HG03457 (cell line): ENCODE measurements around the gene ADIG.

Experiments used
- ATAC-seq: cut with Tn5 transposase; IDR thresholded peaks from one replicate; pipeline ENCODE4 v1.9.1; 2021; ENCODE audit warnings: moderate number of reproducible peaks; ENCODE audit not compliant: unreplicated experiment

The ADIG gene

DNA sequence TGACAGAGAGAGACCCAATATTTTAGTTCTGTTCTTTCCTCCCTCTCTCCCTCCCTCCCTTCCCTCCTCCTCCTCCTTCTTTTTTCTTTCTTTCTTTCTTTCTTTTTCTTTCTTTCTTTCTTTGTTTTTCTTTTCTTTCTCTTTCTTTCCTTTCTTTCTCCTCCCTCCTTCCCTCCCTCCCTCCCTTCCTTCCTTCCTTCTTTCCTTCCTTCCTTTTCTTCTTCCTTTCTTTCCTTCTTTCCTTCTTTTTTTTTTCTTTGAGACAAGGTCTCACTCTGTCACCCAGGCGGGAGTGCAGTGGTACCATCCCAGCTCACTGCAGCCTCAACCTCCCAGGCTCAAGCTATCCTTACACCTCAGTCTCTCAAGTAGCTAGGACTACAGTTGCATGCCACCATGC, 49.0 kb downstream of the ADIG start:
- no peak for ATAC-seq

DNA sequence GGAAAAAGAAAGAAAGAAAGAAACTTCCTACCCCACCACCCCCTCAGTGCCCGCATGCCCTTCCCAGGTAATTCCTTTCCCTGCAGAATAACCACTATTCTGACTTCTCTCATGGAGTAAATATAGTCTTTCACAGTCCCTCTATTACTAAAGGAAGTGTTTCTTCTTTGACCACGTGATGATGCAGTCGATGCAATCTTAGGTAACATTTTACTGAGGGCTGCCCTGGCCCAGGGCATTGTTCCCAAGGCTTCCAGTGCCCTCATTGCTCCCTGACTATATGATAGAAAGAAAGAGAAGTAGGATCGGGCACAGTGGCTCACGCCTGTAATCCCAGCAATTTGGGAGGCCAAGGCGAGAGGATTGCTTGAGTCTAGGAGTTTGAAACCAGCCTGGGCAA, 49.7 kb downstream of the ADIG start:
- ATAC-seq = no peak

DNA sequence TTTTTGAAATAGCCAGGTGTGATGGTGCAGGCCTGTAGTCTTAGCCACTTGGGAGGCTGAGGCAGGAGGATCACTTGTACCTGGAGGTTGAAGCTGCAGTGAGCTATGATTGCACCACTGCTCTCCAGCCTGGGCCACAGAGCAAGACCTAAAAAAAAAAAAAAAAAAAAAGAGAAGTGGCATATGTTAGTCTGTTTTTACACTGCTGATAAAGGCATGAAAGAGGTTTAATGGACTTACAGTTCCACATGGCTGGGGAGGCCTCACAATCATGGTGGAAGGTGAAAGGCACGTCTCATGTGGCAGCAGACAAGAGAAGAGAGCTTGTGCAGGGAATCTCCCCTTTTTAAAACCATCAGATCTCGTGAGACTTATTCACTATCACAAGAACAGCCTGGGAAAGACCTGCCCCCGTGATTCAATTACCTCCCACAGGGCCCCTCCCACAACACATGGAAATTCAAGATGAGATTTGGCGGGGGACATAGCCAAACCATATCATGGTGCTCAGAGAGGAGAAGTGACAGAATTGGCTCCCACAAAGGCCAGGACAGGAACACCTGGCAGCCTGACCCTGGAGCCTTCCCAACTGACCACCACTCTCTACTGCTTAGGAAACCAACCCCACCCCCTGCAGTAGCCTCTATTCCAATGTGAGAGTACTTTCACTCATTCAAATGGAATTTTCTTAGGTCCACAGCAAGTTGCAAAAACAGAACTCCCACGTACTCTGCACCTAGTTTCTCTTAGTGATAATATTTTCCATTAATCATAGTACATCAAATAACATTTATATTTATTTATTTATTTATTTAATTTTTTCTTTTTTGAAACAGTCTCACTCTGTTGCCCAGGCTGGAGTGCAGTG, 50.4 kb downstream of the ADIG start:
- no peak for ATAC-seq

DNA sequence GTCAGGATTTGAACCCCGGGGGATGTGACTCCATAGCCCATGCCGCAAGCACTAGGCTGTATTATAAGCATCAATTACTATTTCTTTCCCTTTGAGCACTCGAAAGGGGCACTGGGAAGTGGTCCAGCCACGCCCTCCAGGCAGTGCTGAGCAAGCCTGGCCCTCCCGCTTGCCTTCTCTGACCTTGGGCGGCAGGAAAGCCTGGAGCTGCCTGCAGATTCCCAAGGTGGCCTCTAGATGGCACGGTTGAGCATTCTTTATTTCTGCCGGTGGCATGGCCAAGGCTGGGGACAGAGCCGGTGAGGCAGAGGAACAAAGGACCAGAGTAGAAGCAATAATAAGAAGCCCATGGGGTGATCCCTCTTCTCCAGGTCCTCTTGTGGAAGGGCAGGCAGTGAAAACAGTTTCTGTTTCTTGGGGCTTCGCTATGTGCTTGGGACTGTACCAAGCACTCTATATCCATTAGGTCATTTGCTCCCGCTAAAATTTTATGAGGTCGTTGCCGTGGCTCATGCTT, 52.6 kb downstream of the ADIG start:
- ATAC-seq = no peak

DNA sequence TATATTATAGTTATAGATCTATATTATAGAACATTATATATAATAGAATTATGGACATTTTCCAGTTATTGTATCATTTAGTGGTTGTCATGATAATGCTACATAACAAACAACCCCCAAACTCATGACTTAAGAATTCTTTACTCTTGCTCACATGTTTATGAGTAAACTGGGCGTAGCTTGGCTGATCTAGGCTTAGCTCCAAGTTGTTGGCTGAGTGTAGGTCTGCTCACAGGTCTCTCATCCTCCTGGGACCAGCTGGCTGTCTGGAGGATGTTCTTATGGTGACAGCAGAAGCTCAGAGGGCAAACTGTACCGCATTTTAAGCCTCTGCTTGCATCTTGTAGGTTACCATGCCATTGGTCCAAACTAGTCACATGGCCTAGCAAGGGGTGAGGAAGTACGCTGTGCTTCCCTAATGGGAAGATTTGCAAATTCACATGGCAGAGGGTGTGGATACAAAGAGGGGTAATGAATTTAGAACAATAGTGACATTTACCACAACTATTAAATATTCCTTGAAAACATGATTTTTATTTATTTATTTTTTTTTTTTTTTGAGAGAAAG, 54.8 kb downstream of the ADIG start:
- no peak for ATAC-seq
